Uterus (tissue), 4 donors: ENCODE measurements around the gene DCAF4. TPM values are rescaled to one million over a fixed set of nuclear protein-coding genes. Genes with fewer than 3 reads are reported as not detected.

Experiments
- DNase-seq, 2 donors: peaks; one replicate each; pipeline ENCODE4 v3.0.0-alpha.2; 2019 to 2020
- H3K27ac ChIP-seq, 2 donors: fragments of 200-600 bp; sonication (generic); 1 replicate in 1 of 2; 2 replicates in 1 of 2; pipeline ENCODE4 v1.5.1; 2016 to 2018
- H3K27me3 ChIP-seq, 2 donors: fragments of 200-600 bp; sonication (generic); one replicate each; pipeline ENCODE4 v1.5.1; 2018 to 2019; ENCODE audit warnings: control low read depth in 1 of 2
- H3K36me3 ChIP-seq, 2 donors: fragments of 200-600 bp; sonication (generic); one replicate each; pipeline ENCODE4 v1.5.1; 2019; ENCODE audit warnings: control low read depth in 1 of 2
- H3K4me1 ChIP-seq, 2 donors: fragments of 200-600 bp; sonication (generic); one replicate each; pipeline ENCODE4 v1.5.1; 2018 to 2019; ENCODE audit warnings: control low read depth in 1 of 2
- H3K4me3 ChIP-seq, 2 donors: fragments of 200-600 bp; sonication (generic); 1 replicate in 1 of 2; 2 replicates in 1 of 2; pipeline ENCODE4 v1.5.1; 2018 to 2019; ENCODE audit warnings: mild to moderate bottlenecking in 1 of 2
- H3K9me3 ChIP-seq, 2 donors: fragments of 200-600 bp; sonication (generic); one replicate each; pipeline ENCODE4 v1.5.1; 2019; ENCODE audit warnings: control low read depth in 1 of 2
- POLR2A ChIP-seq, 2 donors: fragments of 450-650 bp; IDR thresholded peaks; one replicate each; pipeline ENCODE4 v1.6.1; 2016; ENCODE audit warnings: antibody characterized with exemption in 2 of 2, mild to moderate bottlenecking in 1 of 2, moderate library complexity in 1 of 2
- intact Hi-C: fragments of 100-400 bp; cut with DNase I; formaldehyde crosslinking; loops from one replicate; pipeline ENCODE4 v1.15.1; 2023; ENCODE audit warnings: low total_unique reads
- total RNA-seq, 4 donors: library from RNA; depleted of rRNA in 3 of 4; stranded (reverse); fragments of >200 nt in 3 of 4; gene quantifications; one replicate each; pipeline versions ENCODE4 v1.1.0 to v1.2.4, GENCODE V29; 2014 to 2023
- TF ChIP-seq, protein P1 (sequence below), 4 experiments: fragments of 200-600 bp in 2 of 4; fragments of 450-650 bp in 2 of 4; sonication (generic) in 2 of 4; IDR thresholded peaks; one replicate each; pipeline ENCODE4 v1.5.1; 2016 to 2019; ENCODE audit warnings: antibody characterized with exemption in 4 of 4, mild to moderate bottlenecking in 2 of 4, moderate library complexity in 1 of 4
- donor health status: DM: yes; HTN: yes; CAD: no.

Gene DCAF4
- total RNA-seq, 4 donors from 2014 or later, result 12.0 to 14.1 (median 13.7) TPM; not detected in 1

DNA sequence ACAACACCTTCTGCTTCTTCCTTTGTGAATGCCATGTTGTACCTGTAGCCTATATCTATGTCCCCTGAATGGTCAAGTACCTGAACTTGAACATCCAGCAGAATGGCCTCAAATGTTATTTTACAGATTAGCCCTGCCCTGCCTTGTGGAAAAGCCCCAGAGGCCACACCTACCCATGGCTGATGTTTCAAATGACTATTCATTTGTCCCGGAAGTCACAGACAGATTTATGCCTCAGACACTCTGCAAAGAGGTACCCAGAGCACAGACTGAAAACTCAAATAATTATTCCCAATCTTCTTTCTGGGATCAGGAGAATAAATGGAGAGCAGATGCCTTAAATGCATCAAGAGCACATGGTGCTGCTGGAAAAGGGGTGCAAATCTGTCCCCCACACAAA is 19.4 kb upstream of the DCAF4 start:
- H3K36me3 ChIP-seq, result no peaks in the 10 kb centered on the region
- DNase-seq, result no peak
- TF ChIP-seq, protein P1, sequence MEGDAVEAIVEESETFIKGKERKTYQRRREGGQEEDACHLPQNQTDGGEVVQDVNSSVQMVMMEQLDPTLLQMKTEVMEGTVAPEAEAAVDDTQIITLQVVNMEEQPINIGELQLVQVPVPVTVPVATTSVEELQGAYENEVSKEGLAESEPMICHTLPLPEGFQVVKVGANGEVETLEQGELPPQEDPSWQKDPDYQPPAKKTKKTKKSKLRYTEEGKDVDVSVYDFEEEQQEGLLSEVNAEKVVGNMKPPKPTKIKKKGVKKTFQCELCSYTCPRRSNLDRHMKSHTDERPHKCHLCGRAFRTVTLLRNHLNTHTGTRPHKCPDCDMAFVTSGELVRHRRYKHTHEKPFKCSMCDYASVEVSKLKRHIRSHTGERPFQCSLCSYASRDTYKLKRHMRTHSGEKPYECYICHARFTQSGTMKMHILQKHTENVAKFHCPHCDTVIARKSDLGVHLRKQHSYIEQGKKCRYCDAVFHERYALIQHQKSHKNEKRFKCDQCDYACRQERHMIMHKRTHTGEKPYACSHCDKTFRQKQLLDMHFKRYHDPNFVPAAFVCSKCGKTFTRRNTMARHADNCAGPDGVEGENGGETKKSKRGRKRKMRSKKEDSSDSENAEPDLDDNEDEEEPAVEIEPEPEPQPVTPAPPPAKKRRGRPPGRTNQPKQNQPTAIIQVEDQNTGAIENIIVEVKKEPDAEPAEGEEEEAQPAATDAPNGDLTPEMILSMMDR (IDR thresholded peaks at IDR 0.05), result no peak
- TF ChIP-seq POLR2A (IDR thresholded peaks at IDR 0.05), result no peak
- intact Hi-C loops, result no loop called here
- H3K4me3 ChIP-seq, result no peak overlapping the region
- no peaks in the 10 kb centered on the region for H3K9me3 ChIP-seq
- no peak overlapping the region for H3K27ac ChIP-seq
- no peaks in the 10 kb centered on the region for H3K27me3 ChIP-seq
- no peaks in the 10 kb centered on the region for H3K4me1 ChIP-seq

DNA sequence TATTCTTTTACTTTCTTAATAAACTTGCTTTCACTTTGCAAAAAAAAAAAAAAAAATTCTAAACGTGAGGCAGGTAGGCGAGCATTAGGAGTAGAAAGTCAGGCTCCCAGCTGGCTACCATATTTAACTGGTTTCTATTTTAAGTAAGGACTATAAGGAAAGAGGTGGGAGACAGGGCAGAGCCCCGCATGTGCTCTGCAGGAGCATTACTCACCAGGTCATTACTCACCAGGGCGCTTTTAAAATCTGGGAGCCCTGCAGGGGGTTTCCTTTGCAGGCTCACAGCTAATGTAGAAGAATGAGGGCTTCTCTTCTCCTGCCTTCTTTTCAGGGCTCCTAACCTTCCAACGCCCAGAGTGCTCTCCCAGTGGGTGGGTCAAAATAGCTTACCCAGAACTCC is 18.4 kb upstream of the DCAF4 start:
- Histone ChIP-seq H3K36me3 (no peaks in the 10 kb centered on the region), H3K4me1 (no peaks in the 10 kb centered on the region), H3K27me3 (no peaks in the 10 kb centered on the region), H3K4me3 (no peak overlapping the region), H3K9me3 (no peaks in the 10 kb centered on the region), H3K27ac (no peak overlapping the region)
- intact Hi-C loops, result no loop called here
- TF ChIP-seq, protein P1 (IDR thresholded peaks at IDR 0.05), result no peak
- no peak for TF ChIP-seq POLR2A (IDR thresholded peaks at IDR 0.05)
- DNase-seq, result no peak

DNA sequence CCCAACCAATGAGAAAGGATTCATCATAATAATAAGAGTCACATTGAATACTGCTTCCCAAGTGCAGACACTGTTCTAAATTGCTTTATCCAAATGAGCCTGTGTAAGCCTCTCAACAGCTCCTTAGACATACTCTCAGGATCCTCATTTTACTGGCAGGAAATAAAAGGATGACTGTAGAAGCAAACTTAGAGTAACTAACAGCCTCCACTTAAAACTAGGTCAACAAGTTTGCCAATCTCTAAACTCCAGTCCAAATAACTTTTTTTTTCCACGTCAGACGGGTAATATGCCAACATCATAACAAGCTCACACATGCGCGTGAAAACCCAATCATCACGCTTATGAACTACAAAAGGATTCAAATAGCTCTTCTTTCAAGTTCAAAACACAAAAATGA is 17.1 kb upstream of the DCAF4 start:
- Histone ChIP-seq H3K4me1 (no peaks in the 10 kb centered on the region), H3K27ac (no peak overlapping the region), H3K9me3 (no peaks in the 10 kb centered on the region), H3K4me3 (no peak overlapping the region), H3K27me3 (no peaks in the 10 kb centered on the region), H3K36me3 (no peaks in the 10 kb centered on the region)
- TF ChIP-seq, protein P1 (IDR thresholded peaks at IDR 0.05), result no peak
- TF ChIP-seq POLR2A (IDR thresholded peaks at IDR 0.05), result no peak
- intact Hi-C loops, result no loop called here
- DNase-seq, result no peak

DNA sequence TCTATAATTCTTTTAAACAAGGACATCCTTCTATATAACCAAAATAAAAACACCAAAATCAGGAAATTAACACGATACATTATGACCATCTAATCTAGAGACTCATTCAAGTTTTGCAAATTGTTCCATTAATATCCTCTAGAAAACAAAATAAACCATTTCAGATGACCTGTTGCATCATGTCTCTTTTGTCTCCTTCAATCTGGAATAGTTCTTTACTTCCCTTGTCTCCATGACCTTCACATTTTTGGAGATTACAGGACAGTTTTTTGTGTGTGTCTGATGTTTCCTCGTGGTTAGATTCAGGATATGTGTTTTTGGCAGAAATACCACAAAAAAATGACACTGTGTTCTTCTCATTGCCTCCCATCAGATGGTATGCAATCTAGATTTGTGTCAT is 12.5 kb upstream of the DCAF4 start:
- Histone ChIP-seq H3K36me3 (no peaks in the 10 kb centered on the region), H3K4me1 (no peaks in the 10 kb centered on the region), H3K27ac (no peak overlapping the region), H3K27me3 (no peaks in the 10 kb centered on the region), H3K9me3 (no peaks in the 10 kb centered on the region), H3K4me3 (no peak overlapping the region)
- intact Hi-C loops, result no loop called here
- no peak for DNase-seq
- TF ChIP-seq, protein P1 (IDR thresholded peaks at IDR 0.05), result no peak
- no peak for TF ChIP-seq POLR2A (IDR thresholded peaks at IDR 0.05)

DNA sequence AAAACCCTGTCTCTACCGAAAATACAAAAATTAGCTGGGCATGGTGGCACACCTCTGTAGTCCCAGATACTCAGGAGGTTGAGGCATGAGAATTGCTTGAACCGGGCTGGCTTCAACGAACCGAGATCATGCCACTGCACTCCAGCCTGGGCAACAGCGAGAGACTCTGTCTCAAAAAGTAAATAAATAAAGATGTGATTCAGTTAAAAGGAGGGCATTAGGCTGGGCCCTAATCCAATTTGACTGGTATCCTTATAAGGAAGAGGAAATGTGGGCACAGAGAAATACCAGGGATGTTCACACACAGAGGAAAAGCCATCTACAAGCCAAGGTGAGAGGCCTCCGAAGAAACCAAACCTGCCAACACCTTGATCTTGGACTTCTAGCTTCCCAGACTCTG is 10.1 kb upstream of the DCAF4 start:
- Histone ChIP-seq H3K4me3 (no peak overlapping the region), H3K9me3 (no peaks in the 10 kb centered on the region), H3K27me3 (no peaks in the 10 kb centered on the region), H3K36me3 (no peaks in the 10 kb centered on the region), H3K4me1 (no peaks in the 10 kb centered on the region), H3K27ac (no peak overlapping the region)
- DNase-seq, result no peak
- TF ChIP-seq, protein P1 (IDR thresholded peaks at IDR 0.05), result no peak
- no peak for TF ChIP-seq POLR2A (IDR thresholded peaks at IDR 0.05)
- intact Hi-C loops, result no loop called here
